Gastroesophageal sphincter (tissue), 3 donors: ENCODE results near the gene EGR2.

ENCODE experiments used
- POLR2A ChIP-seq, 2 donors: fragments of 450-650 bp; IDR thresholded peaks; one replicate each; pipeline ENCODE4 v1.6.1; 2017; ENCODE audit warnings: antibody characterized with exemption in 2 of 2, mild to moderate bottlenecking in 2 of 2, moderate library complexity in 1 of 2
- POLR2AphosphoS5 ChIP-seq: sonication (generic); formaldehyde crosslinking; IDR thresholded peaks from one replicate; pipeline ENCODE4 v1.6.1; 2017; ENCODE audit warnings: antibody characterized with exemption
- TF ChIP-seq, protein P1 (sequence below), 4 experiments: fragments of 200-600 bp in 2 of 4; fragments of 450-650 bp in 2 of 4; sonication (generic) in 1 of 4; IDR thresholded peaks; one replicate each; pipeline ENCODE4 v1.5.1; 2017 to 2019; ENCODE audit warnings: antibody characterized with exemption in 4 of 4, mild to moderate bottlenecking in 2 of 4, moderate library complexity in 2 of 4

- TF ChIP-seq POLR2A (IDR thresholded peaks at IDR 0.05) = no peak
- TF ChIP-seq POLR2AphosphoS5 = no peak
- TF ChIP-seq, protein P1, sequence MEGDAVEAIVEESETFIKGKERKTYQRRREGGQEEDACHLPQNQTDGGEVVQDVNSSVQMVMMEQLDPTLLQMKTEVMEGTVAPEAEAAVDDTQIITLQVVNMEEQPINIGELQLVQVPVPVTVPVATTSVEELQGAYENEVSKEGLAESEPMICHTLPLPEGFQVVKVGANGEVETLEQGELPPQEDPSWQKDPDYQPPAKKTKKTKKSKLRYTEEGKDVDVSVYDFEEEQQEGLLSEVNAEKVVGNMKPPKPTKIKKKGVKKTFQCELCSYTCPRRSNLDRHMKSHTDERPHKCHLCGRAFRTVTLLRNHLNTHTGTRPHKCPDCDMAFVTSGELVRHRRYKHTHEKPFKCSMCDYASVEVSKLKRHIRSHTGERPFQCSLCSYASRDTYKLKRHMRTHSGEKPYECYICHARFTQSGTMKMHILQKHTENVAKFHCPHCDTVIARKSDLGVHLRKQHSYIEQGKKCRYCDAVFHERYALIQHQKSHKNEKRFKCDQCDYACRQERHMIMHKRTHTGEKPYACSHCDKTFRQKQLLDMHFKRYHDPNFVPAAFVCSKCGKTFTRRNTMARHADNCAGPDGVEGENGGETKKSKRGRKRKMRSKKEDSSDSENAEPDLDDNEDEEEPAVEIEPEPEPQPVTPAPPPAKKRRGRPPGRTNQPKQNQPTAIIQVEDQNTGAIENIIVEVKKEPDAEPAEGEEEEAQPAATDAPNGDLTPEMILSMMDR (IDR thresholded peaks at IDR 0.05) = no peak
These were observed 36.5 kb downstream of the EGR2 start for GRCh38 chr10:62779487-62780248.
